Measurements from ENCODE around the gene PRKAB1.
A peak's percentile ranks its signal among the peaks of the same experiment; 100 is the strongest.
"Not testable (repeated sequence)": the region's sequence is repeated elsewhere in the genome, so short reads cannot be mapped to it uniquely, and the experiment has no call there.

The PRKAB1 gene
- total RNA-seq, result 47.1 to 47.3 reads per million in 2 donors

DNA sequence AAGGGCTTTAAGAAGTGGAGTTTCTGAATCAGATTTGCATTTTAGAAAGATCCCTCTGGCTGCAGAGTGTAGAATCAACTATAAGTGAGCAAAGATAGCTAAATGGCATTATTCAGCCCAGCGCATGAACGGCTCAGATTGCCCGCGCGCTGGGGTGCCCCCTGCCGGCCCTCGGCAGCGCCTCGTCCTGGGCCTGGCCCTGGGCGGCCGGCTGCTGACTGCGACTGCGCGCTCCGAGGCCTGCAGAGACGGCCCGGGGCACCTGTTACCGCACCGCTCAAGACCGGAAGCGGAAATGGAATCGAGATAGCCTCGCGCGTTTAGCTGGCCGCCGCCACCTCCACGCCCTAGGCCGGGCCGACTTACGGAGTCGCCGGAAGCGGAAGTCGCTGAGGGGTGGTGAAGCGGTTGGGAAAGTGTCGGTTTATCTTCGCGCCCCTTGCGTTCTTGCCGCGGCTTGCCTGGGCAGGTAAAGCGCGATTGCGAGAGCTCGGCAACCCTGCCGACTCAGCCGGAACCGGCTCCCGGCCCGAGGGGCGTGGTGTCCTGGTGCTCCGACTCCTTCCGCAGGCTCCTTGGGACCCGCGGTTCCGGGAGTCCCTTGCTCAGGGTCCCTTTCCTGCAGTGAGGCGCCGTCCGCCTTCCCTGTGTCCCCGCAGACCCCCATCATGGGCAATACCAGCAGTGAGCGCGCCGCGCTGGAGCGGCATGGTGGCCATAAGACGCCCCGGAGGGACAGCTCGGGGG is at the start of gene PRKAB1:
PRKAB1 (plus strand) TSS at position 557 of the 747 bp plus-strand sequence; CDS start at position 669, 112 bp downstream.
- peak; percentile 92 for DNase-seq

DNA sequence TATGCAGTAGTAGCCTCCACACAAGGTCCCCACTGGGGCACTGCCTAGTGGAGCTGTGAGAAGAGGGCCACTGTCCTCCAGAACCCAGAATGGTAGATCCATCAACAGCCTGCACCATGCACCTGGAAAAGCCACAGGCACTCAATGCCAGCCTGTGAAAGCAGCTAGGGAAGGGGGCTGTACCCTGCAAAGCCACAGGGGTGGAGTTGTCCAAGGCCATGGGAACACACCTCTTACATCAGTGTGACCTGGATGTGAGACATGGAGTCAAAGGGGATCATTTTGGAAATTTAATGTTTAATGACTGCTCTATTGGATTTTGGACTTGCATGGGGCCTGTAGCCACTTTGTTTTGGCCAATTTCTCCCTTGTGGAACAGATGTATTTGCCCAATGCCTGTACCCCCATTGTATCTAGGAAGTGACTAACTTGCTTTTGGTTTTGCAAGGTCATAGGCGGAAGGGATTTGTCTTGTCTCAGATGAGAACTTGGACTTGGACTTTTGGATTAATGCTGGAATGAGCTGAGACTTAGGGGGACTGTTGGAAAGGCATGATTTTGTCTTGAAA is 49.5 kb upstream of the PRKAB1 start:
- DNase-seq, result not testable (repeated sequence)

DNA sequence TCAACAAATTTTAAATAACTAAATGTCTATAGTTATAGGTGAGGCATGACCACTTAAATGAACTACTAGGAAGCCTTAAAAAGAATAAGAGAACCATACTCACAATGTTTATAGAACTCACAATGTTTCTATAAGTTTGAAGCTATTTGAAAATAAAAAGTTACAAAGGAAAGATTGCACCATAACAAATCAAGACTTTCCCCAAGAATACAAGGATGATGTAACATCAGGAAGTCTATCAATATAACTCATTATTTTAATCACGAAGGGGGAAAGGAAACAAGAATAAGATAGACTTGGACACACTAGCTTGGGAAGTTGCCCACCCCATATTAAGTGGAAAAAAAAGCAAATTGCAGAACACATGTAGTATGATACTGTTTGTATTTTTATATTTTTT is 47.4 kb upstream of the PRKAB1 start:
- DNase-seq, result no peak

DNA sequence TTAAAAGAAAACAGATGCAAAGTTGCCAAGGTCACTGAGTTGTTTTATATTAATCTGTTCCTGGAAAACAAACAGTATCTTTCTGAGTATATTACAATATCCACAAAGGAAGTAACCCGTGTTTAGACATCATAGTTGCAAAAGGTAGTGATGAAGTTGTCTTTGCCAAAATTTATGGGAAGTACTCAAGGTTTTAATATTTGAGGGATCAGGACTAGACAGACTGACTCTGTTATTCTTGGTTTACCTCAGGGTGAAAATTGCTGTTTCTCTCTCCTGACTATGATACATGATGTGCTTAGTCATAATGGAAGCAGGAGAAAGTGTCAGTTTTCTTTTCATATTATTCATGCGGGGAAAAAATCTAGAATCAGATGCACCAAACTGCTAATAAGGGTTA is 46.1 kb upstream of the PRKAB1 start:
- DNase-seq, result no peak

- DNase-seq, result no peak
Observed at GRCh38 chr12:119624966-119625365, 43.0 kb upstream of the PRKAB1 start.

DNA sequence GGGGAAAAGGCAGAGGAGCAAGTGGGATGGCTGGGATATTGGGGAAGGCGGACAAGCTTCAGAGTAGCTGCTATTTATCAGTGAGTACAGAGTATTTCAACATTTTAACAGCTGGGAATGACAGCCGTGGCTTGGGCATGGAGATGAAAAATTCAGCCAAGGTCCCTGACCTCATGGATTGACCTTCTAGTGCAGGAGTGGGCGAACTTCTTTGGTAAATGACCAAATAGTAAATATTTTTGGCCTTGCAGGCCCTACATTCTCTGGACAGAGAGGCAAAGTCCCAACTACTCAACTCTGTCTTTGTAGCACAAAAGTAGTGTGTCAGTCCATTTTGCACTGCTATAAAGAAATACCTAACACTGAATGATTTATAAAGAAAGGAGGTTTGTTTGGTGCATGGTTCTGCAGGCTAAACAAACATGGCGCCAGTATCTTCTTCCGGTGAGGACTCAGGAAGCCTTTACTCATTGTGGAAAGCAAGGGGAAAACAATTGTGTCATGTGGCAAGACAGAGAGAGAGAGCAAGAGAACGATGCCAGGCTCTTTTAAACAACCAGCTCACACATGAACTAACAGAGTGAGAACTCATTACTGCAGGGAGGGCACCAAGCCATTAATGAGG is 40.8 kb upstream of the PRKAB1 start:
- no peak for DNase-seq

GRCh38 chr12:119627686-119628085 is 40.2 kb upstream of the PRKAB1 start:
- no peak for DNase-seq

DNA sequence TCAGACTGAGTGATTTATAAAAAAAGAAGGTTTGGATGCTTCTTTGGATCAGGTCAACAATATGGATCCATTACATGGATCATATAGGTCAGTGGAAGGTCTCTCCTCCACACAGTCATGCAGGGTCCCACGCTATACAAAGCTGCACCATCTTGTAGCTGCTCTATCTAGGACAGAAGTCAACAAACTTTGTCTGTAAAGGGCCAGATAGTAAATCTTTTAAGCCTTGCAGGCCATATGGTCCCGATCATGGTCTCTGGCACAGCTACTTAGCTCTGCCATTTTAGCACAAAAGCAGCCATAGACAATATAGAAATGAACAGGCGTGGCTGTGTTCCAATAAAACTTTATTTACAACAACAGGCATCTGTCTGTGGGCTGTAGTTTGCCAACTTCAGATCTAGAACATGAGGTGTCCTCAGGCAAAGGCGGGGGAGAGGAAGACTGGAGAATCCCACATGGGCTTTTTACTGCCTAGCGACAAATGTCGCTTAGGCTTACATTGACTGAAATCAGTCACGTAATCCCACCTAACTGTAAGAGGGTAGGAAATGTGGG is 37.6 kb upstream of the PRKAB1 start:
- no peak for DNase-seq

DNA sequence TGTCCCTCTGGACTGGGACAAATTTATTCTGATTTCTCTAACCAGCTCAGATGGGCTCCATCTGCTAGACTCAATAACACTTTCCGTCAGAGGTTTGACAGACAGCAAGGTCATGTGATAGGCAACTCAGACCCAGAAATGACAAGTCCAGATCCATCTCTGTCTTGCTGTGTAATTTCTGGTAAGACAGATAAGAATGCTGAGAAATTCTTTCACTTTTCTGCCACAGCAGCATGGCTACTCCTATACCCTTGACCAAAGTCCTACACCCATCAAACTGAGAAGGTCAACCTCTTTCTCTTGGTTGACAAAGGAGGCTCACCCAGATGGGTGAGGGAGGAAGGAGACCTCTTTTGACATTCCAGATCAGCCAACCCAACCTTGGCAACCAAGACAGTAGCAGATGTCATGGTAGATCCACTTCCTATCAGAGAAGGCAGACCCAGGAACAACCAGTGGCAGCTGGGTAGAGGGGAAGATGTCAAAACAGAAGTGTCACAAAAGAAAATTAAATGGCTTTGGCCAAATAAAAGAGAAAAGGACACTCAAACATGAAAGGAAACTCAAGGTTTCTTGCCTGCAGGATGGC is 36.9 kb upstream of the PRKAB1 start:
- no peak for DNase-seq

GRCh38 chr12:119631930-119632678 is 35.8 kb upstream of the PRKAB1 start:
- no peak for DNase-seq

- DNase-seq, result no peak
Observed at GRCh38 chr12:119634743-119635142, 33.2 kb upstream of the PRKAB1 start.

DNA sequence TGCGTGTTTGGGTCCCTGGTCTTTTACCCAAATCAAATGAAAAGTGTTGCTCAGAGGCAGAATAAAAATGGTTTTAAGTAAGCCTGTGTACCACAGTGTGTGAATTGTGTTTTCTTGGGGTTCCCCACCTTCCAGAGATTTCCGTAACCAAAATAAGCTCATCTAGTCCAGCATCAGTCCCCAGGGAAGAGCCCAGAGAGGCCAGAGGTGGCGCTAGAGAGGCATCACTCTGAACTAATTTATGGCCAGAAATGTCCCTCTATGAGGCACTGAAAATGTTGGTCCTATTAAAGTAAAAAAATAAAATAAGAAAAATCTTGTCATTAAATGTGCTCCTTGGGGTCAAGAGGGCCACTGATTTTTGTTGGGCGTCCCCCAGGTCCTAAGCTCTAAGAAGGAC is 24.9 kb upstream of the PRKAB1 start:
- no peak for DNase-seq

DNA sequence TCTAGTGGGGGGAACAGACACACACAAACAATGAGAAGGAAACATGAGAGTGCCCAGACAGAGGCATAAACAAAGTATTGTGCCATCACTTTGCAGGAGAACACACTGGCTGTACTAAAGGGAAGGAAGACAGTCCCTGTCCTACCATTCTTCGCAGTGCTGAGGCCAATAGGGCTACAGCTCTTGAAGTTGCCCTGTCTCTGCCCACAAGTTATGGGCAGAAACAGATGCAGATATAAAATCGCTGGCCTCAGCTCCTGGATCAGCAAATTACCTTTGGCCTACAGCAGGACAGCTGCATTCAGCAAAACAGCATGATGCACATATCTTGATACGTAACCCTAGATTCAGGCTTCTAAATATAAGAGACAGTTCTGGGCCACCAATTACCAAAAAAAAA is 23.0 kb upstream of the PRKAB1 start:
- no peak for DNase-seq

- DNase-seq, result no peak
Observed at GRCh38 chr12:119645535-119646059, 22.3 kb upstream of the PRKAB1 start.

DNA sequence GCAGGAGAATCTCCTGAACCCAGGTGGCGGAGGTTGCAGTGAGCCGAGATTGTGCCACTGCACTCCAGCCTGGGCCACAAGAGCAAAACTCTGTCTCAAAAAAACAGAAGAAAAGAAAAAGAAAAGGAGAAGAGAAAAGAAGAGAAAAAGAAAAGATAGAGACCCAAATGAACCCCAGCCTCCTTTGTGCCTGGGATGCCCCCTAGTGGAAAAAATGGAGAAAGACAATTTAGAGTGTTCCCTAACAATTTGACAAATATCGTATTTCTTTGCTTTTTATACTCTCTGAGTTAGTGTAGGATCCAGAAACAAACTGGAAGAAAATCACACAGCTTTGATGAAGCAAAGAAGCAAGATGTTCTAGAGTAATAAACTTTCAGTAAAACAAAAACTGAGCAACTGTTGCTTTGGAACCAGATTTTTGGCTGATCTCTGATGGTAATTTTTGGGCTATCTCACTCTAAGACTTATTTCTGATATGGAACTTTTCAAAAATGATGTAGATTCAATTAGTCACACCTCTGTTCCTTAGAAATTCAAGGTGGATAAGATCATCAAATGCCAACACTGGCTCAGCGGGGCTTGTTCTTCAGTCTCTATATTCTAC is 18.6 kb upstream of the PRKAB1 start:
- DNase-seq, result no peak

DNA sequence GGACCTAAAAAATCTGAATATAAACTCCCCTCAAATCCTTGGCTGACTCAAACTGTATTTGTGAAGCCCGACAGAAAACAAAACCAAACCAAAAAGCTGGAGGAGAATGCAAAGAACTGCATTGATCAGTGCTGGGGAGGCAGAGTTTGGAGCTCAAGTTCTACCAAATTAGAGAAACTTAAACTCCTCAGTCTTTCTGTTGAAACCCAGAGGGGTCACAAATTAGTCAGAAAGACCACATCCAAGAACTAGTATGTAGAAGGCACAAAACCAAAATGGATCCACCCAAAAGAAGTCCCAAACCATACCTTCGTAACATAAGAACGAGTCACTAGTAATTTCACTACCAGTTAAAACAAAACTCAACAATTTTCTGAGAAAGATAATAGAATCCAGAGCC is 15.3 kb upstream of the PRKAB1 start:
- DNase-seq, result no peak

- DNase-seq, result not testable (repeated sequence)
Observed at GRCh38 chr12:119657001-119657400, 10.9 kb upstream of the PRKAB1 start.

- not testable (repeated sequence) for DNase-seq
Observed at GRCh38 chr12:119658166-119658565, 9.8 kb upstream of the PRKAB1 start.

DNA sequence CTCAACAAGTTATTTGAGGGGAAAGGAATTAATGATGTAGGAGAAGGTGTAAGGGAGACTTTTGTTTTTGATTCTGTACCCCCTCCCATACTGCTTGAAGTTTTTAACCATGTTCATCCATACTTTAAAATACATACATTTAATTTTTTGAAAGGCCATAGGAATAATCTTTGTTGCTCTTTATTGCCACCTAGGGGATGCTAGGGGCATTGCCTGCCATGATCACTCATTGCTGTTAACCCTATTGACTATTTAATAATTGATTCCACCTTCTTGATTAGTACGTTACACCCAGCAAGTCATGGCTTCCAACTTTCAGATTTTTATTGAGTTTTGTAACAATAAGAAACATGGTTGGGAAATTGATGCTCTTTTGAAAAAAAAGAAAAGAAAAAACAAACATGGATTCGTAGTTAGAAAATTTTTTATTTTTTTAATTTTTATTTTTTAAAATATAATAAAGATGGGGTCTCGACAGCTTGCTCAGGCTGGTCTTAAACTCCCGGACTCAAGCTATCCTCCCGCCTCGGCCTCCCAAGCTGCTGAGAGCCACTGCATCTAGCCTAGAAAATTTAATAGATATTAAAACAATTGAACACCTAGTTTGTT is 8.5 kb upstream of the PRKAB1 start:
- no peak for DNase-seq

- DNase-seq, result no peak
Observed at GRCh38 chr12:119660076-119660475, 7.9 kb upstream of the PRKAB1 start.

- no peak for DNase-seq
Observed at GRCh38 chr12:119661882-119662281, 6.1 kb upstream of the PRKAB1 start.

GRCh38 chr12:119664642-119665041 is 3.3 kb upstream of the PRKAB1 start:
- no peak for DNase-seq

Measured in activated gamma-delta T cell (primary cell).